Right lobe of liver (tissue), 4 donors: ENCODE results near the gene EEF1AKMT1.

Source experiments
- CTCF ChIP-seq, 4 donors: fragments of 200-600 bp in 3 of 4; fragments of 450-650 bp in 1 of 4; IDR thresholded peaks; one replicate each; pipeline versions ENCODE4 v1.5.1 to v1.8.0; 2016 to 2022; ENCODE audit warnings: antibody characterized with exemption in 4 of 4, mild to moderate bottlenecking in 2 of 4
- POLR2A ChIP-seq: fragments of 450-650 bp; IDR thresholded peaks from one replicate; pipeline ENCODE4 v1.6.1; 2017; ENCODE audit warnings: antibody characterized with exemption, mild to moderate bottlenecking
- donor health status: DM: no; HTN: no; CAD: no.
- donor health status: DM: no; HTN: no; CAD: no.
- donor health status: DM: no; HTN: yes; CAD: no.

- TF ChIP-seq CTCF (IDR thresholded peaks at IDR 0.05) (no peak), POLR2A (no peak)
Observed at GRCh38 chr13:20774746-20775145, 985 bp upstream of the EEF1AKMT1 start.
